GM18873 (cell line): Measurements from ENCODE around the gene KRTAP20-1.

Source experiments
- ATAC-seq: cut with Tn5 transposase; IDR thresholded peaks from one replicate; pipeline ENCODE4 v1.9.1; 2021; ENCODE audit warnings: mild to moderate bottlenecking, moderate library complexity, moderate number of reproducible peaks; ENCODE audit not compliant: unreplicated experiment, low FRiP score

The KRTAP20-1 gene, protein sequence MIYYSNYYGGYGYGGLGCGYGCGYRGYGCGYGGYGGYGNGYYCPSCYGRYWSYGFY

DNA sequence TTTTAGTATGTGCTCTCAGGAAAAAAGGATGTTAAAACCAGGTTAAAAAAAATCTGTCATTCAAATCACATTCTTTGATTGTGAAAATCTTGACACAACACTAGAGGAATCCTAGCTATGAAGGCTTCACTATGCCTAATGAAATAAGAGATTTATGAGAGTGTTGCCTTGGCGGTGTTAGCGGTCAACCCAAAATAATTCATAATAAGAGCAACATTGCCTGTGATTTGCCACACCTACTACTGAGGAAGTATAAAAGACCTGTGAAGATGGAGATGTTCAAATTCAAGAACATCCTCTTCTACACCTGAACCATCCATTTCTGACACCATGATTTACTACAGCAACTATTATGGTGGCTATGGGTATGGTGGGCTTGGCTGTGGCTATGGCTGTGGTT is at the start of gene KRTAP20-1:
TSS of gene KRTAP20-1 (plus strand) at position 301 of the 400 bp plus-strand sequence. CDS start at position 331, 30 bp downstream.
- ATAC-seq = no peak

DNA sequence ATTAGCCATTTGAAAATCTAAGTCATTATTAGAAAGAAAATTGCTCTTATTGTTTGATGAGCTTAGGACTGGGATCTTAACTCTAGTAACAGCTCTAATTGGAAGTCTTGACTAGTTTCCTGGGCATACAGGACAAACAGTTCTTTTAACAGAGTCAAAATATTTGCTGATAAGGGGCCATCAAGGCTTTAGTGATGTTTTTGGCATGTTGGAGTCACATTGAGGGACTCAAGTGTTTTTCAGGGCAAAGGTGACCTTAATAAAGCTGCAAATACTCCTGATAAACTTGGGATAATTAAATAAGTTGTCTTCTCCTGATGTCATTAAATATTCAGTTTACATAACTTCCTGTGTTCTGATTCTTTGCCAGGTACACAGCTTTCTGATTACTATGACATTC is 48.6 kb upstream of the KRTAP20-1 start:
- ATAC-seq = no peak

DNA sequence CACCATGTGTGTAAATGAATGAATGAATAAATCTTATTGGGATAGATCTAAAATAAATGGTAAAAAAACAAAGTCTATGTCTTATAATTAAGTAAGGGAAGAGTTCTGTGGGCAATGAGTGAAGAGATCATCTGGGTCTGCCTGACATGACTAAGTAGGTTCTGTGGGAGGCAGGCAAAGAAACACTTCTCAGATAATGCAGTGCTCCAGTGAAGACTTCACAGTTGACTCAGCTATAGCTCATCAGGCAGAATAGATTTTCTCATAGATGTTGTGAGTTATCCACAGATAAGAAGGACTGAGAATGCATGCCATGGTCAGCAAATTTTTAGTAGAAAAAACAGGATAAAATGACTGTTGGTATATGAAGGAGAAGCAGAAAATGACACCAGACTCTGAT is 38.5 kb upstream of the KRTAP20-1 start:
- ATAC-seq = no peak

DNA sequence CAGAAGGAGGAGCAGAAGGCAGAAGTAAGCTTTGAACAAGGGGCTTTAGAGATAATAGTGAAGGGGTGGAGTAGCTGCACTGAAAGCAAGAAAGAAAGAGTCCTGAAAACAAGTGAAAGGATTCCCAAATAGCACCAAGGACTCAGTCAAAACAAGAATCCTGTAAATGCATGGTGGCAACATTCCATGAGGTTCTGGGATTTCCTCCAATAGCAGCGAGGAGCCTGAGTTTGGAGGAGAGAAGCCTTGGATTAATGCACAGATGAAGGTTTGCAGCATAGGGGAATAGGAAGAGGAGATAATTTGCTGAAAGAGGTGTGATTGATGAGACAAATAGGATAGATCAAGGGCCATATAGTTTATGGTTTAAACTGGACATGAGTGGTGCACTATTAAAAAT is 36.9 kb upstream of the KRTAP20-1 start:
- ATAC-seq = no peak

DNA sequence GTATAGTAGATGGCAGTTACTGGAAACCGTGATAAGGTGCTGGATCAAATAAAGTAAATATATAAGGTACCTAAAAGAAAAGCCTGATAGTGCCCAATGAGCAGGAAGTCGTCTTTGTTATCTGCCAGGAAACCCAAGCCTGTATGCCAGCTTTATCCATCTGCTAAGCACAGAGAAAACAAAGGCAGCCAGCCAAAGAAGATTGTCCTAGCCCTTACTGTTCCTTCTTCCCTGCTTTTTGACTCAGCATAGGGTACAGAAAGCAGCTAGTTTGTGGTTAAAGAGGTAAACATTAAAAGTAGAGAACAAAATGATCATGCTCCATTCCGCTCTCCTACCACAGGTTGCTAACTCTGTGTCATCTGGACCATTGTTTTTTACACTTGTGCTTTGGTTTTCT is 36.1 kb upstream of the KRTAP20-1 start:
- no peak for ATAC-seq

DNA sequence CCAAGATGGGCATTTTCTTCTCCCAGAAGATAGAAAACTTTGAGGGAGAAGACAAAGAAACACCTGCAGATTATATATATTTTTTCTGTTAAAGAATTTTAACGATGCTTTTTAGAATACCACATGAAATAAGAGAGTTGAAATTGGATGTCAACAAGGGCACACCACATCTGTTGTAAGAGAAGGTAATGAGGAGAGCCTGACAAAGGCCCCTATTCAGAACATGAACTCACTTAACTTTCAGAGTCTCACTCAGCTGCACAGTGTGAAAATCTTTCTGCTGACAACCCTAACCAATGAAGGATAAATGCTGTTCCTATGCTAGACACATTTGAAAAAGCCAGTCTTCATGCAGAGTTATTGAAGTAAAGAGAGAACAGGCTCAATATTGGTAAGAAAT is 33.4 kb upstream of the KRTAP20-1 start:
- no peak for ATAC-seq

DNA sequence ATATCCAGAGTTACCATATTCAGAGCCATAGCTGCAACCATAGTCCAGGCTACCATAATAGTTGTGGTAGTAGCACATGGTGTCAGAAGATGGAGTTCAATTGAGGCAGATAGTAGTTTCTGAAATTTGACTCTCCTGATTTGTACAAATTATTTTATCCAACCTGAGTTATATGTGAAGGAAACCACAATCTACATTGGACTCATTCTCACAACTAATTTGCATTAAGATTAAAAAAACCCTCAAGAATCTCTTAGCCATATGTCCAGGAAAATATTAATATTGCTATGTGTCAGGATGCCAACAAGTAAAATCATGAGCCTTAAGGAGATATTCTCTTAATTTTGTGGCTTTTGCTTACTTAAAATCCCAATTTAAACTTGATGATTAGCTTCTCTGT is 25.9 kb upstream of the KRTAP20-1 start, which contains the start of gene KRTAP22-2:
TSS of gene KRTAP22-2 (minus strand) at position 101 of the 400 bp plus-strand sequence.
- ATAC-seq = no peak

DNA sequence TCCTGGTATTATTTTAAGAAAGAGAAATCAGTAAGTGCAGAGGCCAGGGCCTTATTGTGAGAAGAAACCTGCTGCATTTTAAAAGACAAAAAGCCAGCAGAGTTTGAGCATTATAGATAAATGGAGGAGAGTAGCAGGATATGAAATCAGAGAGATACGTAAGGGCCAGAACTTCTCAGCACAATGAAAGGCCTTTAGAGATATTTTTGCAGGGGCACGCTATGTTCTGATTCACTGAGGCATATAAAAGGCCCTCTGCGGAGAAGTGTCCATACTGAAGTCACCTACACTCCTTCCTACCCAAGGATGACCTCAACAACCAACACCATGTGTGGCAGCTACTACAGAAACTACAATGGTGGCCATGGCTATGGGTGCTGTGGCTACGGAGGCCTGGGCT is 24.1 kb upstream of the KRTAP20-1 start, which contains the start of gene KRTAP6-3:
TSS of gene KRTAP6-3 (plus strand) at position 301 of the 400 bp plus-strand sequence. CDS start at position 307, 6 bp downstream.
- no peak for ATAC-seq

DNA sequence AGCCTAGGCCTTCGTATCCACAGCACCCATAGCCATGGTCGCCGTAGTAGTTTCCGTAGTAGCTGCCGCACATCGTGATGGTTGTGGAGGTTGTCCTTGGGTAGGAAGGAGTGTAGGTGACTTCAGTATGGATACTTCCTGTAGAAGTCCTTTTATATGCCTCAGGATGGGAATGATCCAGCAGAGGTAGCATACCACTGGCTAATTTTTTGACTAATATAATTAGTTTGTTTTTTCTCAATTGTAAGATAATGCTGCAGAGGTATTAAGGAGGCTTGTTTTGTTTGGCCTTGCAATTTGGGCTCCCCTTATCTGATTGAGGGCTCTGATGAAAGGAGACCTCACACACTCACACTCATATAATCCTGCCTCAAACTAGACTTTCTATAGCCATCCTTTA is 17.4 kb upstream of the KRTAP20-1 start, which contains the start of gene KRTAP6-2:
TSS of gene KRTAP6-2 (minus strand) at position 101 of the 400 bp plus-strand sequence. CDS start at position 73, 28 bp downstream.
- ATAC-seq = no peak

DNA sequence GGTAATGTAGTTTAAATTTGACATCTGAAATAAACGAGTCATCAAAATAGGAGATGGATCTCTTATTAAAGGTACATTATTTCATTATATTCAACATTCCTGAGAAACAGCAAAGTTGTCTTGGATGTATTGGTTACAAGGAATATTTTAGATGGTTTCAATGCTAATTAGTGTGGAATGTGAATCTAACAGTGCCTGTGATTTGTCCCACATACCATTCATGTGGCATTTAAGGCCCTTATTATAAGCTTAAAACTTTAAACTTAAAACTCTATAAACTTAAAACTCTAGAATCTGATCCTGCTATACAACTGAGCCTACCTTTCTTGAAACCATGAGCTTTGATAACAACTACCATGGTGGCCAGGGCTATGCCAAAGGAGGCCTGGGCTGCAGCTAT is 15.4 kb upstream of the KRTAP20-1 start, which contains the start of gene KRTAP22-1:
TSS of gene KRTAP22-1 (plus strand) at position 301 of the 400 bp plus-strand sequence.
- ATAC-seq = no peak

DNA sequence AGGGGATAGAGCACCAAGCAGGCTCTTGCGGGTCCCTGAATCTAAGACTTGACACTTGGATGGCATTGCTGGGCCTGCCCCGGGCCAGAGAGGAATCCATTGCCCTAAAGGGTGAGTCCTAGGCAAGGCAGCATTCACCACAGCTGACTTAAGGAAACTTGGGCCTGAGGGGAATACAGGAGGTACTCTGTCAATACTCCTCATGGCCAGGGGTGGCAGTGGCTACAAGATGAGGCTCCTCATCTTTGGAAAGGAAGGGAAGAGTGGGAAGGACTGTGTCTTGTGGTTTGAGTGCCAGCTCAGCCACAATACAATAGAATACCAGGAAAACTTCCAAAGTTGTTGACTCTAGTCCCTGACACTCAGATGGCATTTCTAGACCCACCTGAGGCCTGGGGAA is 10.3 kb upstream of the KRTAP20-1 start:
- ATAC-seq = no peak

DNA sequence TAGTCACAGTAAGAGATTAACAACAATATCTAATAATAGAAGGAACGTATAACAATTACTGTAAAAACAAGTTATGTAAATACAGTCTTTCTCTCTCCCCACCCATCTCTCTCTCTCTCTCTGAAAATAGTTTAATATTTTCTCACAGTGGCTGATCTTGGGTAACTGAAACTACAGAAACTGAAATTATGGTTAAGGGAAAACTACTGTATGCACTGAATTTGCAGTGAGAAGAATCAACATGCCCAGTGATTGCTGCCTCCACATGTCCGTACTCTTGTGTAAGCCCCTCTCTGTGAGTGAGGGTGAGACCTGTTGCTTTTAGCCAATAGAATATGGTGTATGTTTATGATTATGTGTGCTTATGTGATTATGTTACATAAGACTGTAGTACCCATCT is 4.1 kb upstream of the KRTAP20-1 start:
- no peak for ATAC-seq

DNA sequence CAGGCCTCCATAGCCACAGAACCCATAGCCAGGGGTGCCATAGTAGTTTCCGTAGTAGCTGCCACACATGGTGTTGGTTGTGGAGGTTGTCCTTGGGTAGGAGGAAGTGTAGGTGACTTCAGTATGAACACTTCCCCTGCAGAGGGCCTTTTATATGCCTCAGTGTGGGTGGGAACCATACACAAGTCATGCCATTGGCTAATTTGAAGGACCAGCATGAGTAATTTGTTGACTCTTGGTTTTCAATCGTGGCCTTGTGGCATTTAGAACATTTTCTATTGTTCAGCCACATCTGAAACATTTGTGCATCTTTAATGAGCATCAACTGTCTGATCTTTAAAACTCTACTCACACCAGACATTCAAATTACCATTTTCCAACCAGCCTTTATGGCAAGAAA is 2.4 kb upstream of the KRTAP20-1 start, which contains the start of gene KRTAP6-1:
TSS of gene KRTAP6-1 (minus strand) at position 95 of the 400 bp plus-strand sequence. CDS start at position 69, 26 bp downstream.
- no peak for ATAC-seq

DNA sequence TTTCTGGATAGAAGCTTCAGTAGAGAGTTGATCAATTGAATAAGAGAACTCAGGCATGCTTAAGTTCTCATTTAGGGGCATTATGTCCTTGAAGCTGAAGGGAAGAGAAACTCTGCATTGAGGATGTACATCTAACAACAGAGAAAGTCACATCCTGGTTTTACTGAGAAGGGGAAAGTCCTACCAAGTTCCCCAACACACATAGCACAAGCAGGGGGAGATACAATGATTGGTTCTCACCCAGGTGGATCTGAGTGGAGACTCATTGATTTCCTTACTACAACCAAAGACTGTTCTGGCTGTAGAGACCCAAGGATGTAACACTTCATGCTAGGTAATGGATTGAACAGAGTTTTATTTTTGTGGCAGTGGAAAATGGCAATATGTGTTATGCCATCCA is 1.0 kb upstream of the KRTAP20-1 start:
- no peak for ATAC-seq

DNA sequence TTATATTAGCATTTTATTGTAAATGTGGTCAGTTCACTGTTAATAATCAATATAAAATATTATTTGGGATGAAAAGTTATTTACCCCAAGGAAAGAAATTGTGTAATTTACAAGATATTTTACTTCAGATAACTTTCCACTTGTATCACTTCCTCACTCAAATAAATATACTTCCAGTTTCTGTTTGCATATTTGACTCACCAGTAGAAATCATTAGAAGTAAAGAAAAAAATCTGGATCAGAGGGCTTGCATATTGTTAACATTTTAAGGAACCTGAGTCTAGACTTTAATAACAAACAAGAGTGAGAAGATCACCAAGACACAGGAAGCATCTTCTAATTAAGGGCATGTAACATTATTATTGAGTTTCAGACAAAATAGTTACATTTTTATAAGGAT is 3.9 kb downstream of the KRTAP20-1 start:
- ATAC-seq = no peak

DNA sequence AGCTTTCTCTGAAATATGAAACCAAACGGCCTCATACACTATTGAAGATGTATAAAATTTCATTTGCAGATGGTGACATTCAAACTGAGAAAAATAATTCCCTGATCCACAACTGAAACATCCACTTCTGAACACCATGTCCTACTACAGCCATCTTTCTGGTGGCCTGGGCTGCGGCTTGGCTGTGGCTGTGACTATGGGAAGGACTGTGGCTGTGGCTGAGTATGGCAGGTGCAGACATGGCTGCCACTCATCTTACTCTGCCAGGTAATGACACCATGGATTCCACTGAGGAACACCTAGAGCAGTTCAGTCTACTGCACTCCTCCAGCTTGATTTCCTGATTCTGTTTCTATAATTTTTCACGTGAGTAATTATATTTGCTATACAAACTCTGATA is 4.3 kb downstream of the KRTAP20-1 start, which contains the start of gene KRTAP20-4:
TSS of gene KRTAP20-4 (plus strand) at position 106 of the 400 bp plus-strand sequence.
- ATAC-seq = no peak

DNA sequence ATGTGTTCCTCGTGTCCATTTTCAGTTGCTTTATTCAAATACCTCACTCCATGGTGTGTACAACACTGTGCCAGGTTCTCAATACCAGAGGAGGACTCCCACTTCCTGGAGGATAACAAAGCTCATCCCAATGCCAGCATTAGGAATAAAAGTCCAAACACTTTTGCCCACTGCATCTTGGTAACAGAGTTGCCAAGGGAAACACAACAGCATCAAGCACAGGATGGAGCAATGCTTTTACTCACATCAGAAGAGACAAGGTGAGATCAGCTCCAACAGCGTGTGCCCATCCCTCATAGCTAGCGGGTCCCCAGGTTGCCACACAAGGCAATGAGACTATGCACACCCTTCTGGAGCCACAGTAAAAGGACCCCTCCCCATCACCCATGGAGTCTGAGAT is 7.1 kb downstream of the KRTAP20-1 start:
- no peak for ATAC-seq

DNA sequence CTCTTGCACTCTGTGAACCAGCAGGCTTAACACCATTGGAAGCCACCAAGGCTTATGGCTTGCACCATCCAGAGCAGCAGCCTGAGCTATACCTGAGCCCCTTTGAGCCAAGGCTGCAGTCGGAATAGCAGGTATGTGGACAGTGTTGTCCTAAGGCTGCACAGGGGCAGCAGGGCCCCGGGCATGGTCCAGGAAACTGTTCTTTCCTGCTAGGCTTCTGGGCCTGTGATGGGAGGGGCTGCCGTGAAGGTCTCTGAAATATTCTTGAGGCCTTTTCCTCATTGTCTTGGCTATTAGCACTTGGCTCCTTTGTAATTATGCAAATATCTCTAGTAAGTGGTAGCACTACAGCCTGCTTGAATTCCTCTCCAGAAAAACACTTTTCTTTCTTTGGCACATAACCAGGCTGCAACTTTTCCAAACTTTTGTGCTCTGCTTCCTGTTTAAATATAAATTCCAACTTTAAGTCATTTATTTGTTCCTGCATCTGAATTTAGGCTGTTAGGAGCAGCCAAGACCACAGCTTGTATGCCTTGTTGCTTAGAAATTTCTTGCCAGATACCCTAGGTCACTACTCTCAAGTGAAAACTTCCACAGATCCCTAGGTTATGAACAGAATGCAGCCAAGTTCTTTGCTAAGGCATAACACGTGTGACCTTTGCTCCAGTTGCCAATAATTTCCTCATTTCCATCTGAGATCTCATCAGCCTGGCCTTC is 9.4 kb downstream of the KRTAP20-1 start:
- no peak for ATAC-seq

DNA sequence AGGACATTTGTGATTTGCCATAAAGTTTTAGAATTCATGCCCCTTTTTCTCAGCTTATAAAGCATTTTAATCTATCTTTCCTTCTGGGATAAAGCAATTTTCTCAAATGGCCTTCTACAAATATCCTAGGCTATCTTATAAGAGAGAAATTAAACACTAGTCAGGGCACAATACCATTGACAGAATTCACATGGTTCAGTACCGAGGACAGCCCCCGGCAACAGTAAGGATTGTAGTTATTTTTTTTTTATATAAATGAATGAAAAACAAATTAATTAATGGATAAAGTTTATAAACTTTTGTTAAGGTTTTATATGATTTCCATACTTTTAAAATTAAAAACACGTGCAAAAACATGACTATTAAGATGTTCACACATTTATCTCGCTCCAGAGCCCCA is 11.9 kb downstream of the KRTAP20-1 start:
- no peak for ATAC-seq

DNA sequence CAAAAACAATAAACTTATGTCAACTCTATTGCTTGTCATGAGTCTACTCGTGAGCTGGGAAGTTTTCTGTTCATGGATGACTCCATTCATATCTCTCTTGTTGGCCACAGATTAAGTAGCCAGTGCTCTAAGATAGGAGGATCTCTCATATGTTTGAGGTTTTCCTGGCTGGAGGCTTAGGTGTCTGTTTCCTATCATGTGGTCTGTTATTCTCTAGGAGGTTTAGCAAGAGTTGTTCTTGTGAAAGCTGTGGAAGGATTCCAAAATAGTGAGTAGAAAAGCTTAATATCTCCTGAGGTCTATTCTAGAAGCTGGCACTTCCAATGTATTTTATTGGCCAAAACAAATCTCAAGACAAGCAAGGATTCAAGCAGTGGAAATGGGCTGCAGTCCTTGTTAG is 13.0 kb downstream of the KRTAP20-1 start:
- ATAC-seq = no peak

DNA sequence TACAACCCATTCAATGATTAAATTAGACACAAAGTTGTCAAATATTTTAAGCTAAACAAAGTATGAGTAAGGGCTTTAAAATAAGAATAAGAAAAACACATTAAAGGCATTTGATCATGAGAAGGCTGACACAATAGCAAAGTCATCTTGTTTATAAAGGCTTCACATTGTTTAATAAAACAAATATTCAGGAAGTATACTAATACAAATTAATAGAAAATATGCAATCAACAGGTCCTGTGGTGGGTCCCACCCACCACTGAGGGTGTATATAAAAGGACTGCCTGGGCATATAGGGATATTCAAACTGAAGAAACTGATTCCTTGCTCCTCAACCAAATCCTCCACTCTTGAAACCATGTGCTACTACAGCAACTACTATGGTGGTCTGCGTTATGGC is 18.7 kb downstream of the KRTAP20-1 start, which contains the start of gene KRTAP20-2:
TSS of gene KRTAP20-2 (plus strand) at position 301 of the 400 bp plus-strand sequence. CDS start at position 359, 58 bp downstream.
- ATAC-seq = no peak

DNA sequence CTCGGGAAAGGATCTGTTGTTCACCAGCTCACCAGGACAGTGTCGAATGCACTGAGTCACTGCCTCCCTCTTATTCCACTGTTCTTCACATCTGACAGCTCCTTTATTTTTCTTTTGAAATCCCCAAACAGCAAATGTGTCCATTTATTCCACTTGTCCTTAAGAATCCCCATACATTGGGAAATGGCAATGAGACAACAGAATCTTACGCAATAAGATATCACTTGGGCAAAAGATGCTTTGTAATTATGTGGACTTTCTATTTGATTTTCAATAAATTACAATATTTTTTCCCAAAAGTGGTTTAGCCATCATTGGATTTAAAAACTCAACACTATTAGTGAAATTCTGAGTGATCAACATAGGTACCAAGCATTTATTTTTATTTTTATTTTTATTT is 22.5 kb downstream of the KRTAP20-1 start:
- no peak for ATAC-seq
